K562 (cell line): Measurements from ENCODE around the gene MYO18A. TPM values are rescaled to one million over a fixed set of nuclear protein-coding genes. Genes with fewer than 3 reads are reported as not detected.
A peak's percentile ranks its signal among the peaks of the same experiment; 100 is the strongest.

Experiments
- ARID2 ChIP-seq: fragments of 450-650 bp; IDR thresholded peaks from 2 replicates; pipeline ENCODE4 v1.6.1; 2017; ENCODE audit warnings: antibody characterized with exemption, mild to moderate bottlenecking
- BCLAF1 ChIP-seq, 2 experiments: fragments of 450-650 bp in 1 of 2; IDR thresholded peaks; 2 replicates each; pipeline ENCODE4 v1.6.1; 2011 to 2017; ENCODE audit warnings: low read depth in 2 of 2, antibody characterized with exemption in 1 of 2, borderline replicate concordance in 1 of 2, low read length in 1 of 2, mild to moderate bottlenecking in 1 of 2, mixed read lengths in 1 of 2; ENCODE audit not compliant: control insufficient read depth in 1 of 2
- JUND ChIP-seq, 2 experiments: IDR thresholded peaks; 2 replicates in 1 of 2; 3 replicates in 1 of 2; pipeline ENCODE4 v1.6.1; 2011; ENCODE audit warnings: borderline replicate concordance in 2 of 2, low read depth in 2 of 2, low read length in 2 of 2, improper control_type of control experiment in 1 of 2, missing biosample characterization in 1 of 2, missing genetic modification characterization in 1 of 2, missing genetic modification reagents in 1 of 2
- L3MBTL2 ChIP-seq: fragments of 450-650 bp; IDR thresholded peaks from 2 replicates; pipeline ENCODE4 v1.6.1; 2016; ENCODE audit warnings: mild to moderate bottlenecking, moderate library complexity
- MAFG ChIP-seq: fragments of 450-650 bp; conservative IDR thresholded peaks from 2 replicates; pipeline ENCODE4 v1.6.1; 2016; ENCODE audit warnings: missing genetic modification characterization, missing compliant biosample characterization
- MTA1 ChIP-seq: fragments of 450-650 bp; IDR thresholded peaks from 2 replicates; pipeline ENCODE4 v1.6.1; 2017; ENCODE audit warnings: borderline replicate concordance
- RB1 ChIP-seq: fragments of 450-650 bp; IDR thresholded peaks from 2 replicates; pipeline ENCODE4 v1.6.1; 2017; ENCODE audit warnings: low read depth, mild to moderate bottlenecking
- RBM14 ChIP-seq: fragments of 200-400 bp; formaldehyde crosslinking; IDR thresholded peaks from 2 replicates; pipeline ENCODE4 v1.6.1; 2018; ENCODE audit warnings: low read depth, mild to moderate bottlenecking, low read length, moderate library complexity, borderline replicate concordance; ENCODE audit not compliant: insufficient read depth
- RBM22 ChIP-seq: fragments of 200-400 bp; formaldehyde crosslinking; IDR thresholded peaks from 2 replicates; pipeline ENCODE4 v1.6.1; 2018; ENCODE audit warnings: low read length, low read depth; ENCODE audit not compliant: poor library complexity, severe bottlenecking
- SETDB1 ChIP-seq: IDR thresholded peaks from one replicate; pipeline ENCODE4 v1.6.1; 2012; ENCODE audit warnings: low read length, control low read depth, inconsistent platforms
- SRSF1 ChIP-seq: fragments of 200-400 bp; formaldehyde crosslinking; IDR thresholded peaks from 2 replicates; pipeline ENCODE4 v1.6.1; 2017; ENCODE audit warnings: mild to moderate bottlenecking, low read depth, low read length, moderate library complexity
- THAP7 ChIP-seq: fragments of 250-450 bp; sonication (Bioruptor Pico); IDR thresholded peaks from 2 replicates; pipeline ENCODE4 v1.5.0; 2021
- ZBTB1 ChIP-seq: sonication (generic); formaldehyde crosslinking; IDR thresholded peaks from 2 replicates; pipeline ENCODE4 v1.8.1; 2023; ENCODE audit warnings: missing genetic modification reagents, low read depth, mild to moderate bottlenecking, borderline replicate concordance
- ZBTB49 ChIP-seq: sonication (generic); formaldehyde crosslinking; IDR thresholded peaks from 2 replicates; pipeline ENCODE4 v1.8.0; 2022; ENCODE audit warnings: missing genetic modification reagents, mild to moderate bottlenecking, borderline replicate concordance
- ZFPM2 ChIP-seq: fragments of 250-450 bp; sonication (Bioruptor Pico); IDR thresholded peaks from 2 replicates; pipeline ENCODE4 v1.5.1; 2022; ENCODE audit warnings: mild to moderate bottlenecking
- ZNF212 ChIP-seq: fragments of 450-650 bp; formaldehyde crosslinking; IDR thresholded peaks from 2 replicates; pipeline ENCODE4 v1.4.0; 2020; ENCODE audit warnings: mild to moderate bottlenecking
- ZNF274 ChIP-seq: IDR thresholded peaks from 2 replicates; pipeline ENCODE4 v1.6.1; 2011; ENCODE audit warnings: low read depth, mild to moderate bottlenecking, low read length, moderate library complexity, borderline replicate concordance
- ZNF280B ChIP-seq: fragments of 250-450 bp; sonication (Bioruptor Pico); IDR thresholded peaks from 2 replicates; pipeline ENCODE4 v1.5.1; 2021; ENCODE audit warnings: mild to moderate bottlenecking
- ZNF408 ChIP-seq: fragments of 250-450 bp; sonication (Bioruptor Pico); IDR thresholded peaks from 2 replicates; pipeline ENCODE4 v1.4.0; 2020; ENCODE audit warnings: low read depth, mild to moderate bottlenecking, moderate library complexity
- ZNF586 ChIP-seq: fragments of 450-650 bp; formaldehyde crosslinking; conservative IDR thresholded peaks from 2 replicates; pipeline ENCODE4 v1.4.0; 2020; ENCODE audit warnings: mild to moderate bottlenecking, moderate library complexity
- polyA plus RNA-seq, 8 experiments: library from polyadenylated mRNA; depleted of rRNA in 4 of 8; stranded (reverse) in 5 of 8; unstranded in 3 of 8; fragments of >200 nt; fragmentation: Nextera tagmentation in 2 of 8; fragmentation: Illumina TruSeq in 1 of 8; extraction: Ambion mirVana in 2 of 8; extraction: Trizol in 1 of 8; gene quantifications; 2 replicates each; pipeline versions ENCODE4 v1.2.1 to v1.2.3, GENCODE V29; 2011 to 2014; ENCODE audit warnings: inconsistent platforms in 1 of 8, missing spikeins in 1 of 8
- total RNA-seq, 7 experiments: library from RNA; depleted of rRNA in 6 of 7; stranded (reverse); fragments of >200 nt in 6 of 7; fragmentation: Illumina TruSeq in 2 of 7; extraction: Trizol in 2 of 7; gene quantifications; 2 replicates each; pipeline versions ENCODE4 v1.2.1 to v1.2.3, GENCODE V29; 2011 to 2021; ENCODE audit warnings: low replicate concordance in 1 of 7

MYO18A gene
- total and polyA plus RNA-seq, 9 of the 15 experiments (the other 6 are each of a cell fraction or from before 2014, with no cell fraction given), result 2.5 to 65.4 (median 17.1) TPM

- no peak for TF ChIP-seq ZNF408
- TF ChIP-seq THAP7, result no peak
- TF ChIP-seq ZBTB49 (CRISPR knock-in tag), result no peak
- no peak for TF ChIP-seq ZFPM2 (CRISPR knock-in tag)
- peak; percentile 69; the same call in 1 of the 2 replicates for TF ChIP-seq RB1
- no peak for TF ChIP-seq SETDB1
- TF ChIP-seq SRSF1, result no peak
- no peak for TF ChIP-seq BCLAF1 (IDR thresholded peaks at IDR 0.05; ENCODE audit: borderline replicate concordance in 1 of 2, control insufficient read depth in 1 of 2, low read depth in 2 of 2, low read length in 1 of 2)
- TF ChIP-seq ZNF274, result no peak
- TF ChIP-seq MTA1, result no peak
- TF ChIP-seq ZBTB1 (CRISPR knock-in tag), result no peak
- no peak for TF ChIP-seq ZNF280B (CRISPR knock-in tag)
- no peak for TF ChIP-seq ZNF212 (CRISPR knock-in tag)
- peak; percentile 12; the same call in 1 of the 2 replicates for TF ChIP-seq L3MBTL2
- no peak for TF ChIP-seq RBM14
- TF ChIP-seq ZNF586 (CRISPR knock-in tag), result no peak
- TF ChIP-seq RBM22, result no peak
- no peak for TF ChIP-seq MAFG (tag)
- peak; percentile 27; the same call in 1 of the 2 replicates for TF ChIP-seq JUND (IDR thresholded peaks at IDR 0.05; ENCODE audit: borderline replicate concordance, low read depth, low read length)
- TF ChIP-seq JUND (tag; IDR thresholded peaks at IDR 0.05; ENCODE audit: borderline replicate concordance, low read depth, low read length), result peak; percentile 36; the same call in 2 of the 3 replicates
- 0 out of 2 replicates have a peak, but pooled peaks have one; percentile 49 for TF ChIP-seq ARID2
Measured at GRCh38 chr17:29219378-29220047, 39.3 kb upstream of the MYO18A start (continued).
